Panc1 (cell line): ENCODE data around the gene OOSP4B.

Experiments used
- SIN3A ChIP-seq: IDR thresholded peaks from 2 replicates; pipeline ENCODE4 v1.6.1; 2012; ENCODE audit warnings: low read depth, mild to moderate bottlenecking, low read length, moderate library complexity, borderline replicate concordance; ENCODE audit not compliant: insufficient read depth
- TF ChIP-seq, protein P1 (sequence below): fragments of 450-650 bp; IDR thresholded peaks from 2 replicates; pipeline ENCODE4 v1.5.1; 2017; ENCODE audit warnings: mild to moderate bottlenecking

DNA sequence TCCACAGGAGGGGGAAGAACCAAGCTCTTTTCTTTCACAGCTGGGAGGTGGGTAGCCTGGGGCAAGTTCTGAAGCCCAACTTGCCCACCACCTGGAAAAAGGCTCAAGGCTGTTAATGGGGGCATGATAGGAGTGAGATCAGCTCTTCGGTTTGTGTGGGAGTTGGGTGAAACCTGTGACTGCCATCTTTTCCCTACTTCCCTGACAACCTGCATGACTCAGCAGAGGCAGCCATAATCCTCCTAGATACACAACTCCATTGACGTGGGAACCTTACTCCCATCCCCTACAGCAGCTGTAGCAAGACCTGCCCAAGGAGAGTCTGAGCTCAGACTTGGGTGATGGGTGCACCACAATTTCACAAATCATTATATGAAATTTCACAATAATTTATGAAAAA, 13.3 kb upstream of the OOSP4B start:
- TF ChIP-seq, protein P1, sequence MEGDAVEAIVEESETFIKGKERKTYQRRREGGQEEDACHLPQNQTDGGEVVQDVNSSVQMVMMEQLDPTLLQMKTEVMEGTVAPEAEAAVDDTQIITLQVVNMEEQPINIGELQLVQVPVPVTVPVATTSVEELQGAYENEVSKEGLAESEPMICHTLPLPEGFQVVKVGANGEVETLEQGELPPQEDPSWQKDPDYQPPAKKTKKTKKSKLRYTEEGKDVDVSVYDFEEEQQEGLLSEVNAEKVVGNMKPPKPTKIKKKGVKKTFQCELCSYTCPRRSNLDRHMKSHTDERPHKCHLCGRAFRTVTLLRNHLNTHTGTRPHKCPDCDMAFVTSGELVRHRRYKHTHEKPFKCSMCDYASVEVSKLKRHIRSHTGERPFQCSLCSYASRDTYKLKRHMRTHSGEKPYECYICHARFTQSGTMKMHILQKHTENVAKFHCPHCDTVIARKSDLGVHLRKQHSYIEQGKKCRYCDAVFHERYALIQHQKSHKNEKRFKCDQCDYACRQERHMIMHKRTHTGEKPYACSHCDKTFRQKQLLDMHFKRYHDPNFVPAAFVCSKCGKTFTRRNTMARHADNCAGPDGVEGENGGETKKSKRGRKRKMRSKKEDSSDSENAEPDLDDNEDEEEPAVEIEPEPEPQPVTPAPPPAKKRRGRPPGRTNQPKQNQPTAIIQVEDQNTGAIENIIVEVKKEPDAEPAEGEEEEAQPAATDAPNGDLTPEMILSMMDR, result no peak
- TF ChIP-seq SIN3A, result no peak
